Measurements from ENCODE around the gene LIN7C. TPM values are rescaled to one million over a fixed set of nuclear protein-coding genes. Genes with fewer than 3 reads are reported as not detected.
A peak's percentile ranks its signal among the peaks of the same experiment; 100 is the strongest.

The LIN7C gene
- total RNA-seq, 2 experiments from 2014 or later = 19.7 to 31.6 TPM

GRCh38 chr11:27485930-27486773 lies 20.4 kb downstream of the LIN7C start:
- ChIA-PET POLR2A (interaction anchor here (1.4 to 1.8 kb wide), 2 partner anchors 10 to 277 kb away, joined by 4 to 5 read pairs; no protein-coding TSS in a partner anchor), CTCF (ENCODE audit: unreplicated experiment) (interaction anchor here (1.2 kb wide), 1 partner anchor 9 kb away, joined by 3 read pairs; no protein-coding TSS in a partner anchor)
- H3K27ac ChIP-seq (ENCODE audit: low read depth, low read length, poor library complexity, severe bottlenecking) = no peak overlapping the region
- H3K4me3 ChIP-seq (ENCODE audit: low read depth, low read length, poor library complexity, severe bottlenecking) = no peak overlapping the region
- intact Hi-C loops (cut with micrococcal nuclease; ENCODE audit: unreplicated experiment) = loop anchor here (1.0 to 5.0 kb wide), 2 partner anchors 284 to 302 kb away; no protein-coding TSS in a partner anchor
- peak; percentile 61 for DNase-seq (ENCODE audit: low spot score)
- no peaks in the 10 kb centered on the region for H3K9me3 ChIP-seq (ENCODE audit: low read length)
- H3K9me2 ChIP-seq (ENCODE audit: insufficient read depth, low read length) = no peaks in the 10 kb centered on the region
- no peaks in the 10 kb centered on the region for H3K79me2 ChIP-seq (ENCODE audit: insufficient read depth, low read depth, low read length)
- H3K4me2 ChIP-seq (ENCODE audit: low read length) = no peak overlapping the region
- H2AFZ ChIP-seq (ENCODE audit: low read length) = no peak overlapping the region
- no peaks in the 10 kb centered on the region for H3K4me1 ChIP-seq (ENCODE audit: insufficient read depth, low read length, poor library complexity, severe bottlenecking)
- no peaks in the 10 kb centered on the region for H4K20me1 ChIP-seq (ENCODE audit: insufficient read depth, low read length)
- no TSS peak for BruUV-seq (replicated peaks)
- TF ChIP-seq CTCF (conservative IDR thresholded peaks at IDR 0.05; ENCODE audit: low read length) = peak; percentile 99
- no peak for TF ChIP-seq EZH2phosphoT487 (IDR thresholded peaks at IDR 0.05; ENCODE audit: borderline replicate concordance, low read depth, low read length)
- H3K36me3 ChIP-seq (ENCODE audit: insufficient read depth, low read length) = peaks cover 4% of the 10 kb centered on the region

- ChIA-PET POLR2A (interaction anchor here (1.8 kb wide), 1 partner anchor 13 kb away, joined by 4 read pairs; no protein-coding TSS in a partner anchor), CTCF (ENCODE audit: unreplicated experiment) (no interaction called here)
- Histone ChIP-seq H4K20me1 (ENCODE audit: insufficient read depth, low read length) (no peaks in the 10 kb centered on the region), H3K9me3 (ENCODE audit: low read length) (no peaks in the 10 kb centered on the region), H3K9me2 (ENCODE audit: insufficient read depth, low read length) (no peaks in the 10 kb centered on the region), H3K36me3 (ENCODE audit: insufficient read depth, low read length) (no peaks in the 10 kb centered on the region), H2AFZ (ENCODE audit: low read length) (no peak overlapping the region), H3K4me3 (ENCODE audit: low read depth, low read length, poor library complexity, severe bottlenecking) (no peak overlapping the region), H3K79me2 (ENCODE audit: insufficient read depth, low read depth, low read length) (no peaks in the 10 kb centered on the region), H3K27ac (ENCODE audit: low read depth, low read length, poor library complexity, severe bottlenecking) (no peak overlapping the region), H3K4me2 (ENCODE audit: low read length) (no peak overlapping the region), H3K4me1 (ENCODE audit: insufficient read depth, low read length, poor library complexity, severe bottlenecking) (no peaks in the 10 kb centered on the region)
- TF ChIP-seq CTCF (conservative IDR thresholded peaks at IDR 0.05; ENCODE audit: low read length) = no peak
- no peak for TF ChIP-seq EZH2phosphoT487 (IDR thresholded peaks at IDR 0.05; ENCODE audit: borderline replicate concordance, low read depth, low read length)
- intact Hi-C loops (cut with micrococcal nuclease; ENCODE audit: unreplicated experiment) = no loop called here
- DNase-seq (ENCODE audit: low spot score) = no peak
- no TSS peak for BruUV-seq (replicated peaks)
Measured at GRCh38 chr11:27482793-27483192, 23.8 kb downstream of the LIN7C start.

GRCh38 chr11:27481992-27482391 lies 24.6 kb downstream of the LIN7C start:
- Histone ChIP-seq H3K27ac (ENCODE audit: low read depth, low read length, poor library complexity, severe bottlenecking) (no peak overlapping the region), H3K36me3 (ENCODE audit: insufficient read depth, low read length) (no peaks in the 10 kb centered on the region), H3K9me3 (ENCODE audit: low read length) (no peaks in the 10 kb centered on the region), H3K4me1 (ENCODE audit: insufficient read depth, low read length, poor library complexity, severe bottlenecking) (no peaks in the 10 kb centered on the region), H3K4me3 (ENCODE audit: low read depth, low read length, poor library complexity, severe bottlenecking) (no peak overlapping the region), H4K20me1 (ENCODE audit: insufficient read depth, low read length) (no peaks in the 10 kb centered on the region), H3K9me2 (ENCODE audit: insufficient read depth, low read length) (no peaks in the 10 kb centered on the region), H3K4me2 (ENCODE audit: low read length) (no peak overlapping the region), H3K79me2 (ENCODE audit: insufficient read depth, low read depth, low read length) (no peaks in the 10 kb centered on the region), H2AFZ (ENCODE audit: low read length) (no peak overlapping the region)
- BruUV-seq (replicated peaks) = no TSS peak
- ChIA-PET POLR2A (interaction anchor here (0.7 kb wide), 3 partner anchors 13 to 321 kb away, joined by 3 to 6 read pairs (median 5); no protein-coding TSS in a partner anchor), CTCF (ENCODE audit: unreplicated experiment) (no interaction called here)
- no peak for DNase-seq (ENCODE audit: low spot score)
- intact Hi-C loops (cut with micrococcal nuclease; ENCODE audit: unreplicated experiment) = no loop called here
- no peak for TF ChIP-seq EZH2phosphoT487 (IDR thresholded peaks at IDR 0.05; ENCODE audit: borderline replicate concordance, low read depth, low read length)
- TF ChIP-seq CTCF (conservative IDR thresholded peaks at IDR 0.05; ENCODE audit: low read length) = no peak
